ENCODE data around the gene ACVR1C. TPM values are rescaled to one million over a fixed set of nuclear protein-coding genes. Genes with fewer than 3 reads are reported as not detected.

Gene ACVR1C
- total RNA-seq, 1 experiment from 2014 or later, result 1.2 TPM

- Histone ChIP-seq H3K4me3 (replicated peaks in 1 of 2; ENCODE audit: low read depth in 1 of 2, low read length in 2 of 2) (no peak overlapping the region), H3K27ac (ENCODE audit: low read depth, low read length) (no peak overlapping the region), H3K9me2 (ENCODE audit: insufficient read depth) (no peaks in the 10 kb centered on the region), H2AFZ (ENCODE audit: low read depth, low read length, poor library complexity, severe bottlenecking) (no peak overlapping the region), H3K4me1 (ENCODE audit: control insufficient read depth in 1 of 2, insufficient read depth in 2 of 2, low read length in 2 of 2) (no peaks in the 10 kb centered on the region), H3K4me2 (ENCODE audit: low read length) (no peak overlapping the region), H4K20me1 (ENCODE audit: insufficient read depth) (no peaks in the 10 kb centered on the region), H3K36me3 (ENCODE audit: control insufficient read depth in 1 of 2, insufficient read depth in 2 of 2, low read length in 2 of 2) (no peaks in the 10 kb centered on the region), H3K79me2 (ENCODE audit: insufficient read depth, low read length) (no peaks in the 10 kb centered on the region), H3K9me3 (ENCODE audit: control insufficient read depth in 1 of 2, insufficient read depth in 1 of 2, low read depth in 1 of 2, low read length in 2 of 2) (no peaks in the 10 kb centered on the region), H3K9ac (ENCODE audit: low read length) (no peak overlapping the region), H3K27me3 (ENCODE audit: insufficient read depth, low read length) (no peaks in the 10 kb centered on the region)
- ChIA-PET CTCF (no interaction called here), RAD21 (ENCODE audit: low non-redundant PET in 1 of 2, low total read pairs in 2 of 2, uncharacterized antibody in 2 of 2, unreplicated experiment in 2 of 2) (no interaction called here), POLR2A (no interaction called here)
- DNase-seq (ENCODE audit: low read depth, low spot score) (no peak), ATAC-seq (no peak)
- TF ChIP-seq SIN3A (IDR thresholded peaks at IDR 0.05; ENCODE audit: low read depth), result no peak
- no peak for TF ChIP-seq YY1 (IDR thresholded peaks at IDR 0.05; ENCODE audit: extremely low read depth, insufficient replicate concordance, low read depth, low read length)
- no peak for TF ChIP-seq REST (IDR thresholded peaks at IDR 0.05; ENCODE audit: low read depth)
- TF ChIP-seq ELF1 (IDR thresholded peaks at IDR 0.05; ENCODE audit: borderline replicate concordance, low read depth), result no peak
- TF ChIP-seq RAD21 (IDR thresholded peaks at IDR 0.05; ENCODE audit: low read depth), result no peak
- no peak for TF ChIP-seq CBX3 (IDR thresholded peaks at IDR 0.05; ENCODE audit: low read depth)
- TF ChIP-seq JUND (IDR thresholded peaks at IDR 0.05), result no peak
- no peak for TF ChIP-seq FOSL1 (IDR thresholded peaks at IDR 0.05; ENCODE audit: low read depth)
- no peak for TF ChIP-seq SRF (IDR thresholded peaks at IDR 0.05; ENCODE audit: low read depth)
- no peak for TF ChIP-seq ATF3 (IDR thresholded peaks at IDR 0.05)
- BruUV-seq (replicated peaks), result no TSS peak
- intact Hi-C loops (cut with micrococcal nuclease), result no loop called here
These were observed 128.3 kb downstream of the ACVR1C start for GRCh38 chr2:157500334-157500733.
